GM12878 (cell line): Measurements from ENCODE around the gene KDM3B. TPM values are rescaled to one million over a fixed set of nuclear protein-coding genes. Genes with fewer than 3 reads are reported as not detected.
A peak's percentile ranks its signal among the peaks of the same experiment; 100 is the strongest.

Source experiments
- ATF3 ChIP-seq: IDR thresholded peaks from 2 replicates; pipeline ENCODE4 v1.6.1; 2011; ENCODE audit warnings: low read depth, mild to moderate bottlenecking, low read length, moderate library complexity, borderline replicate concordance; ENCODE audit errors: extremely low read depth
- CHD2 ChIP-seq: IDR thresholded peaks from 2 replicates; pipeline ENCODE4 v1.6.1; 2011; ENCODE audit warnings: low read depth, low read length, improper control_type of control experiment, borderline replicate concordance
- EGR1 ChIP-seq, 2 experiments: IDR thresholded peaks; 1 replicate in 1 of 2; 2 replicates in 1 of 2; pipeline ENCODE4 v1.6.1; 2011 to 2012; ENCODE audit warnings: low read depth in 2 of 2, low read length in 2 of 2, borderline replicate concordance in 1 of 2, mild to moderate bottlenecking in 1 of 2, moderate library complexity in 1 of 2
- FOXK2 ChIP-seq: fragments of 450-650 bp; IDR thresholded peaks from 2 replicates; pipeline ENCODE4 v1.6.1; 2017; ENCODE audit warnings: mild to moderate bottlenecking, moderate library complexity
- IRF4 ChIP-seq: IDR thresholded peaks from 2 replicates; pipeline ENCODE4 v1.6.1; 2011; ENCODE audit warnings: low read depth, low read length
- MYC ChIP-seq: IDR thresholded peaks from 2 replicates; pipeline ENCODE4 v1.6.1; 2011; ENCODE audit warnings: mild to moderate bottlenecking, low read length, moderate library complexity, inconsistent platforms; ENCODE audit not compliant: insufficient read depth, insufficient replicate concordance, insufficient read length, severe bottlenecking
- NBN ChIP-seq: fragments of 450-650 bp; IDR thresholded peaks from 2 replicates; pipeline ENCODE4 v1.6.1; 2016
- NFXL1 ChIP-seq: fragments of 450-650 bp; IDR thresholded peaks from 2 replicates; pipeline ENCODE4 v1.6.1; 2017; ENCODE audit warnings: antibody characterized with exemption, mild to moderate bottlenecking, borderline replicate concordance
- NR2C2 ChIP-seq: IDR thresholded peaks from 2 replicates; pipeline ENCODE4 v1.6.1; 2011; ENCODE audit warnings: borderline replicate concordance, low read depth; ENCODE audit not compliant: control insufficient read depth, insufficient read length
- NRF1 ChIP-seq: conservative IDR thresholded peaks from 2 replicates; pipeline ENCODE4 v1.6.1; 2011; ENCODE audit warnings: mild to moderate bottlenecking, low read depth, low read length, improper control_type of control experiment
- PKNOX1 ChIP-seq: fragments of 450-650 bp; IDR thresholded peaks from 2 replicates; pipeline ENCODE4 v1.6.1; 2016; ENCODE audit warnings: mild to moderate bottlenecking
- RAD51 ChIP-seq: fragments of 450-650 bp; IDR thresholded peaks from 2 replicates; pipeline ENCODE4 v1.6.1; 2016; ENCODE audit warnings: moderate library complexity, mild to moderate bottlenecking, inconsistent platforms
- RB1 ChIP-seq: fragments of 450-650 bp; formaldehyde crosslinking; IDR thresholded peaks from 2 replicates; pipeline ENCODE4 v1.6.1; 2017; ENCODE audit warnings: mild to moderate bottlenecking, borderline replicate concordance
- RELB ChIP-seq: fragments of 450-650 bp; IDR thresholded peaks from 2 replicates; pipeline ENCODE4 v1.6.1; 2017; ENCODE audit warnings: low read depth, mild to moderate bottlenecking, moderate library complexity
- RUNX3 ChIP-seq: IDR thresholded peaks from 2 replicates; pipeline ENCODE4 v1.6.1; 2012; ENCODE audit warnings: low read length, inconsistent platforms
- SPI1 ChIP-seq: IDR thresholded peaks from 2 replicates; pipeline ENCODE4 v1.6.1; 2011; ENCODE audit warnings: low read depth, mild to moderate bottlenecking, low read length, moderate library complexity, borderline replicate concordance; ENCODE audit not compliant: insufficient read depth
- SREBF1 ChIP-seq: IDR thresholded peaks from 2 replicates; pipeline ENCODE4 v1.6.1; 2012; ENCODE audit warnings: mild to moderate bottlenecking, low read length
- STAT1 ChIP-seq: fragments of 450-650 bp; conservative IDR thresholded peaks from 2 replicates; pipeline ENCODE4 v1.6.1; 2014; ENCODE audit warnings: antibody characterized with exemption, mild to moderate bottlenecking
- TAF1 ChIP-seq: IDR thresholded peaks from 2 replicates; pipeline ENCODE4 v1.6.1; 2011; ENCODE audit warnings: mild to moderate bottlenecking, low read depth, low read length, borderline replicate concordance
- ZNF274 ChIP-seq: IDR thresholded peaks from one replicate; pipeline ENCODE4 v1.8.0; 2011; ENCODE audit not compliant: insufficient read length, insufficient read depth
- ZNF592 ChIP-seq: fragments of 450-650 bp; IDR thresholded peaks from 2 replicates; pipeline ENCODE4 v1.6.1; 2017; ENCODE audit warnings: mild to moderate bottlenecking, moderate library complexity
- ZSCAN29 ChIP-seq: fragments of 450-650 bp; IDR thresholded peaks from 2 replicates; pipeline ENCODE4 v1.6.1; 2017; ENCODE audit warnings: mild to moderate bottlenecking, moderate library complexity
- polyA plus RNA-seq, 11 experiments: library from polyadenylated mRNA; depleted of rRNA in 4 of 11; unstranded in 6 of 11; stranded (reverse) in 5 of 11; fragments of >200 nt; fragmentation: Nextera tagmentation in 4 of 11; fragmentation: Illumina TruSeq in 1 of 11; extraction: Ambion mirVana in 4 of 11; extraction: Trizol in 1 of 11; gene quantifications; 1 replicate in 1 of 11; 2 replicates in 10 of 11; pipeline versions ENCODE4 v1.2.1 to v1.2.3, GENCODE V29; 2011 to 2016; ENCODE audit warnings: inconsistent platforms in 2 of 11, missing spikeins in 2 of 11, low read depth in 1 of 11
- total RNA-seq, 4 experiments: library from RNA; depleted of rRNA in 3 of 4; stranded (reverse); fragments of >200 nt in 3 of 4; fragmentation: Illumina TruSeq in 1 of 4; extraction: Trizol in 1 of 4; gene quantifications; 2 replicates each; pipeline versions ENCODE4 v1.2.1 to v1.2.3, GENCODE V29; 2013 to 2021

The KDM3B gene
- total and polyA plus RNA-seq, 10 of the 15 experiments (the other 5 are each of a cell fraction or from before 2014, with no cell fraction given), result 8.5 to 45.7 (median 29.0) TPM

GRCh38 chr5:138464388-138465260, 112.1 kb downstream of the KDM3B start (continued):
- peak; percentile 75 for TF ChIP-seq RELB
- peak; percentile 75; the same call in 1 of the 2 replicates for TF ChIP-seq IRF4
- peak; percentile 92 for TF ChIP-seq CHD2
- TF ChIP-seq NFXL1, result no peak
- TF ChIP-seq NBN, result peak; percentile 86
- peak; percentile 63 to 99 for TF ChIP-seq EGR1 (IDR thresholded peaks at IDR 0.05; ENCODE audit: borderline replicate concordance in 1 of 2, low read depth in 2 of 2, low read length in 2 of 2)
- no peak for TF ChIP-seq ZNF592
- peak; percentile 2; the same call in 1 of the 2 replicates for TF ChIP-seq RUNX3
- peak; percentile 22 for TF ChIP-seq PKNOX1
- no peak for TF ChIP-seq NRF1
- TF ChIP-seq NR2C2, result no peak
- TF ChIP-seq STAT1, result no peak
- no peak for TF ChIP-seq RAD51
- no peak for TF ChIP-seq TAF1
- TF ChIP-seq RB1, result no peak
- TF ChIP-seq FOXK2, result no peak
- no peak for TF ChIP-seq ATF3
- peak; percentile 60 for TF ChIP-seq SREBF1
- no peak for TF ChIP-seq ZNF274
- no peak for TF ChIP-seq ZSCAN29
- TF ChIP-seq MYC, result no peak
- no peak for TF ChIP-seq SPI1
